NCI-H526 (cell line): Measurements from ENCODE around the gene MAEA.
A peak's percentile ranks its signal among the peaks of the same experiment; 100 is the strongest.
"Not testable (repeated sequence)": the region's sequence is repeated elsewhere in the genome, so short reads cannot be mapped to it uniquely, and the experiment has no call there.

Experiments used
- DNase-seq, 2 experiments: peaks; one replicate each; lab custom pipeline; 2025; lab: John Stamatoyannopoulos, UW

The MAEA gene

DNA sequence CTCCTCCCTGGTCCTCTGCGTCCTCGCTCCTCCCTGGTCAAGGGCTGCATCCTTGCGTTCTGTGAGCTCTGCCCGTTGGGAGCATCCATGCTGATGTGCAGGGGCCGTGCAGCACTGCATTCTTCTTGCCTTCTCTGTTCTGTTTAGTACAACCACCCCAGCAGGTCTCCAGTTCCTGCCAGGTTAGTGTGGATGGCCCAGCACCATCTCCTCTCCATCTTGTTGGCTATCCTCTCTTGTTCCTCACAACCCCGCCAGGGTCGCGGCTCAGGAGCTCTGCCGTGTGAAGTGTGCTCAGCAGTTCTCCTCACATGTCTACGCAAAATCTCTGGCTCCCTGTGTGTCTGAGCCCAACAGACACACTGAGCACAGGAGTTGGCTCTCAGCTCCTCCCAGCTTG lies 10.4 kb upstream of the MAEA start:
- DNase-seq, result no peak

DNA sequence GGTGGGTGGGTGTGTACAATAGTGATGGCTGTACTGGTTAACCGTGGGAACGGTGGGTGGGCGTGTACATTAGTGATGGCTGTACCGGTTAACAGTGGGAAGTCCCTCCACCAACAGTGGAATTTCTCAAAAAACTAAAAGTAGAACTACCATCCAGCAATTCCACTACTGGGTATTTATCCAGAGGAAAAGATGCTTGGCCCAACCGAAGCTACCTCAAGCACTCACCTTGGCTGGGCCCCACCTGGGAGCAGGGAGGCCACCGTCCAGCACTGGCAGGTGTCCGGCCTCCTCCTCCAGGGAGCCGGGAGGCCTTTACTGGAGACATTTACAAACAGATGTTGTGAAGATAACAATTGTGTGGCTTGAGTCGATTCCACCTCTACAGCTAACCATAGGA lies 6.0 kb upstream of the MAEA start:
- no peak for DNase-seq

GRCh38 chr4:1285151-1285789 lies 4.4 kb upstream of the MAEA start:
- DNase-seq, result no peak

DNA sequence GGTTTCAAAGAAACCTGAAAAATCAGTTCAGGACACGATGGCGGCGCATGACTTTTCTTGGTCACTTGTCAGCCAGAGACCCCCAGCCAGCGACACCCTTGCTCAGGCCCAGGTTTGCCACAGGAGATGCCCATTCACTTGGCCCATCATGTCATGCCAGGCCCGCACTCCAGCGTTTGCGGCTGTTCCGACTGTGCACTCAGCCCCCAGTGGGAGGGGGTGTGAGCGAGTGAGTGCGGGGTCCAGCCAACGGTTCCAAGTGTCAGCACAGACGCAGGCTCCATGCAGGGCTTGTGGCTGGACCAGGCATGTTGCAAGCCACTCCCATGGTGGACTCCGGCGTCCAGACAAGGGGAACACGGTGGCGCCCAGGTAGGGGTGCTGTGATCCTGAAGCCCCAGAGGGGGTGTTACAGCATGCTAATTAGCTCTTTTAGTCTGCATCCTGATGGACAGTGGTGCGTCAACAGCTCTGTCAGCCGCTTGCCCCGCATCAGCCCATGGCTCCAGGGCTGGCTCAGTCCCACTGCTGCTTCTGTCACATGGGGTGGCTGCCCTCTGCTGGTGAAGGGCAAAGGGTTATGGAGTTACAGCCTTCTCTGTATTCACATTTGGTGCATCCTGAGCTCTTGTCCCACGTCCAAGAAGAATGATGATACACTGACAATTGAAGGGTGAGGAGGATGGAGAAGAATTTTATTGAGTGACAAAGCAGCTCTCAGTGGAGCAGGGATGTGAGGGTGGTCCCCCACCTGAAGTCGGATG lies 3.7 kb upstream of the MAEA start:
- DNase-seq, result peak in 1 of 2 experiments; percentile 22

DNA sequence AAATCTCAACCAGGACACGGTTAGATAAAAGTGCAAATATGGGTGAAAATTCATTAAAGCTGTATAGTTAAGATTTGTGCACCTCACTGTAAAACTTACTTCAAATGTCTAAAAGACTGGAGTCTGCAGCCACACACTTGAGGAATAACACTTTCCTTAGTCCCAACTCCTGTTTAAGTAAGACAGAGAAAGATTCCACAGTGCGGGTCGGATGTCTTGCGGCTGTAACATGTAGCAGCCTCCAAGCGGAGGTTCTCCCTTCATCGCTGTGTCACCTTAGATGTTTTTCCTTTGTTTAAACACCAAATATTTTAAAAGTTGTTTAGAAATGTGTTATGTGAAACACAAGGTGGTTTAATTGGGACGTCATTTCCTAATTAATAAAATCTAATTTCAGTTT lies 905 bp upstream of the MAEA start:
- DNase-seq, result no peak

- DNase-seq, result peak in 1 of 2 experiments; percentile 35
Measured at GRCh38 chr4:1290165-1290977, 680 bp downstream of the MAEA start.

DNA sequence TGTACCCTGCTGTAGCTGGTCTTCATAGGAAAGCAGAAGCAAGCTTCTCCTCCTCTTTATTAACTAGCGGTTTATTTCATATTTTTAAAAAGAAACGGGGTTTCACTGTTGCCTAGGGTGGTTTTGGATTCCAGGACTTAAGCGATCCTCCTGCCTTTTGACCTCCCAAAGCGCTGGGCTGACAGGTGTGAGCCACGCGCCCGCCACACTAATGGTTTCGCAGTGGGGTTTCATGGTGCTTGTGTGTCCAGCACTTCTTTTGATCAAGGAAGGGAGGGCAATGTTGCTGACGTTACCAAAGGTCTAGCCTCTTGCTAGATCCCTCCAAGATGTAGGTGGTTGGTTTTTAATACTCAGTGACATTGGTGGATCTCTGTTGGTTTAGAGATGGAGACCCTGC lies 1.4 kb downstream of the MAEA start:
- DNase-seq, result no peak

GRCh38 chr4:1291996-1292702 lies 2.5 kb downstream of the MAEA start:
- DNase-seq, result no peak

DNA sequence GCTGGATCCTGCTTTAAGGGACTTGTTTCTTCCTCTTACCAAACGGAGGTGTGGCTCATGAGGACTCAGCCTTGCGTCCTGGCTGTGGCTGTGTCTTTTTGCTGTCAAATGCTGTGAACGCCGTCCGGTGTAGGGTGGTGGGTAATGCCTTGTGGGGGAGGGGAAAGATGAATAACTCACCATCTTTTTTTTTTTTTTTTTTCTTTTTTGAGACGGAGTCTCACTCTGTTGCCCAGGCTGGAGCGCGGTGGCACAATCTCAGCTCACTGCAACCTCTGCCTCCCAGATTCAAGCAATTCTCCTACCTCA lies 3.0 kb downstream of the MAEA start:
- DNase-seq, result not testable (repeated sequence)

DNA sequence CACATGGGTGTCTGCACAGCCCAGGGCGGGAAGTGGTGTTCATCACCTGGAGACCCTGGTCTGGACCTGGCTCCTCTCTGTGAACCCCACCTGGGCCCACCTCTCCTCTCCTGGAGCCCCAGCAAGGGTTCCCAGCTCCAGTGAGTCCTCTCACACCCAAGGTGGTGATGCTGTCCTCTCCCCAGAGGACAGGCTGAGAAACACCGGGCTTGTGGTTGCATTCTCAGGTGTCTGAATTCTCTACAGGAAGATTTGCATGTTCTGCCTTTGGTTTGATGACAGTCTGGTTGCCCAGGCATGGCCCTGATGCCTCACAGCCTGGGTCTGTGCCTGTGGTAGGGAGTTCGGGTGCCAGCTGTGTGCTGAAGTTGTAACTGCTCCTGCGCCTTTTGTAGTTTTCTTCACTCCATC lies 3.8 kb downstream of the MAEA start:
- DNase-seq, result peak; percentile 73 to 78

- DNase-seq, result no peak
Measured at GRCh38 chr4:1293991-1294390, 4.3 kb downstream of the MAEA start.

GRCh38 chr4:1294424-1294823 lies 4.7 kb downstream of the MAEA start:
- no peak for DNase-seq

DNA sequence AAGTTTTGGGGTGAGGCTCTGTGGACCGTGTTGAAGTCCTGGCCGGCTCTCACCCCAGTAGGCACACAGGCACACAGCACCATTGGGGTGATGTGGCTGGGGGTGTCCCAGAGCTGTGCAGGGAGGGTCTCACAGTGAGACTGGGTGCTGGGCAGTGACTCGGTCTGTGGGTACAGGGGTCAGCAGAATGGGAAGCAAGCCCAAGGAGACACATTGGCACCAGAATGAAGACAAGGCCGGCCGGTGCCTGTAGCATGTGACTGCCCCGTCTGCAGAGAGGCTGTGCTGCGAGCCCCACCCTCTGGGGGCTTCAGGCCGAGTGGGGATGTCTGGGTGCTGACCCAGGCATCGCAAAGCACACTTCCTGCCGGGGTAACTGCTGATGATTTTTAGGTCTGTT lies 5.2 kb downstream of the MAEA start:
- no peak for DNase-seq

DNA sequence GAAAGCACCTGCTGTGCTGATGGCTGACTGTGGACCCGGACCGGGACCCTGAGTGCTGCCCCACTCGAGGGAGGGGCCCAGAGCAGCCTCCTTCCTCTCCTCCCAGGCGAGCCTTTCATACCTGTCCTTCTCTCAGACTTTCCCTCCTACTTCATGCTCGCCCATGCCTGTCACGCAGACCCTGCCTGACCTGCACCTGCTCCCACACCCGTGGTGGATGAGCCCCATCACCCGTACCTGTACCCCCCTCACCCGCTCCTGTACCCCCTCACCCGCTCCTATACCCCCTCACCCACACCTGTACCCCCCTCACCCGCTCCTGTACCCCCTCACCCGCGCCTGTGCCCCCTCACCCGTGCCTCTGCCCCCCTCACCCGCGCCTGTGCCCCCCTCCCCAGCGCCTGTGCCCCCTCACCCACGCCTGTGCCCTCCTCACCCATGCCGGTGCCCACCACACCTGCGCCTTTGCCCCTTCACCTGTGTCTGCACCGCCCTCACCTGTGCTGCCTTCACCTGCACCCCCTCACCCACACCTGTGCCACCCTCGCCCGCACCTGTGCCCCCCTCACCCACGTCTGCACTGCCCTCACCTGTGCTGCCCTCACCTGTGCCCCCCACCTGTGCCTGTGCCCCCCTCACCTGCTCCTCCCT lies 5.8 kb downstream of the MAEA start:
- DNase-seq, result no peak

GRCh38 chr4:1296324-1297022 lies 6.8 kb downstream of the MAEA start:
- no peak for DNase-seq

GRCh38 chr4:1297023-1297395 lies 7.3 kb downstream of the MAEA start:
- DNase-seq, result no peak

- DNase-seq, result no peak
Measured at GRCh38 chr4:1297456-1298325, 8.0 kb downstream of the MAEA start.

GRCh38 chr4:1298461-1298860 lies 8.8 kb downstream of the MAEA start:
- no peak for DNase-seq

GRCh38 chr4:1299301-1299860 lies 9.7 kb downstream of the MAEA start:
- no peak for DNase-seq
